Limb (tissue), 2 donors: ENCODE measurements around the gene OR9Q1.
"Not testable (repeated sequence)": the region's sequence is repeated elsewhere in the genome, so short reads cannot be mapped to it uniquely, and the experiment has no call there.

Experiments used
- DNase-seq, 2 donors: peaks; one replicate each; pipeline ENCODE4 v3.0.0-alpha.2; 2016; ENCODE audit errors: extremely low spot score in 2 of 2

OR9Q1 gene

GRCh38 chr11:58133309-58134076, 109.8 kb downstream of the OR9Q1 start:
- no peak for DNase-seq

DNA sequence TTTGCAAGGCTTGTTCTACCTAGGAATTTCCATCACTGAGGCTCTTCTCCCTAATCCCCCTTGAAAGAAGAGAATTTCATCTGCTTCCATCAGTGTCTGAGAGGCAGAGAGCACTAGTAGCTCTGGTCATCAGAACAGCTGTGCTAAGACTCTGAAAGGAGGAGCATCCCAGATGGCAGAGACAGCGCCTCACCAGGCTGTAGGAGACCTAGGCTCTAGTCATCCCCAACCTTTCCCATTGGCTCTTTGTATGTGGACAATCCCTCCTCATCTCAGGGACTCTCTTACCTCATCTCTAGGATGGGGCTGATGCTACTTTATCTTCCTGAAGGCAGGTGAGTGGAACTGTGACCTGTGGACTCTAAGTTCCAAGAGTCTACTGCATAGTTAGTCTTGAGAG, 110.5 kb downstream of the OR9Q1 start:
- DNase-seq = no peak

- no peak for DNase-seq
These were observed 111.5 kb downstream of the OR9Q1 start for GRCh38 chr11:58135171-58135570.

DNA sequence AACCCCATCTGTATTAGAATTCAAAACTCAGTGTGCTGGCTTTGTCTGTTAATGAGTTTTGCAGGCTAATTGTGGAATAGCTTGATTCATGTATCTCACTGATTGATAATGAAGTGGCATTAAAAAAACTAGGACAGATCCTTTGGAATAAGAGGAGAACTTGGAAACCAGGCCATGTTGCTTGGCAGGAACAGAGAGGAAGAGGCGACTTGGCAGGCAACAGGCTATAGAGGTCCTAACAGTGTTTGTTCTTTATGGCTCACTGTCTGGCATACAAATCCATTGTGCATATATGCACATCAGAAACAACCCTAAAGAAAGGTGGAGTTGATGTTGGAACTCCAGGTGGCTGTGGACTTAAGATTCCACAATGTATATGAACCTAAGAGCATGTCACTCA, 119.1 kb downstream of the OR9Q1 start:
- no peak for DNase-seq

DNA sequence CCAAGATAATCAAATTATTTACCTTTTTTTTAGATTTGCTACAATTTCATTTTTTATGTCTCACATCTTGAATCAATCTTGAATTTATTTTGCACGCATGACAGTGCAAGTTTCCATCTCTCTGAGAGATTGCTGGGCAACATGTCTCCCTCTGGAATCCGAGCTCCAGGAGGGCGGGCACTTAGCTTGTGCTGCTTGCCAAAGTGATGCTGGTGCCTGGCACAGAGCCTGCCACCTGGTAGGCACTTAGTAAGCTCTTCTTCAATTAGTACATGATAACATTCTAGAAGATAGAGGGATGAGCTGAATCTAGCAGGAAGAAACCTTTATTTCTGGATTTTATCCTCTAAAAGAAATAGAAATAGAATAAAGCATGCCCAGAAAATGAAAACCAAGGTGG, 129.1 kb downstream of the OR9Q1 start:
- DNase-seq = no peak

- no peak for DNase-seq
These were observed 140.7 kb downstream of the OR9Q1 start for GRCh38 chr11:58164389-58164788.

- no peak for DNase-seq
These were observed 141.3 kb downstream of the OR9Q1 start for GRCh38 chr11:58164990-58165389.

GRCh38 chr11:58165504-58166106, 141.9 kb downstream of the OR9Q1 start:
- no peak for DNase-seq

DNA sequence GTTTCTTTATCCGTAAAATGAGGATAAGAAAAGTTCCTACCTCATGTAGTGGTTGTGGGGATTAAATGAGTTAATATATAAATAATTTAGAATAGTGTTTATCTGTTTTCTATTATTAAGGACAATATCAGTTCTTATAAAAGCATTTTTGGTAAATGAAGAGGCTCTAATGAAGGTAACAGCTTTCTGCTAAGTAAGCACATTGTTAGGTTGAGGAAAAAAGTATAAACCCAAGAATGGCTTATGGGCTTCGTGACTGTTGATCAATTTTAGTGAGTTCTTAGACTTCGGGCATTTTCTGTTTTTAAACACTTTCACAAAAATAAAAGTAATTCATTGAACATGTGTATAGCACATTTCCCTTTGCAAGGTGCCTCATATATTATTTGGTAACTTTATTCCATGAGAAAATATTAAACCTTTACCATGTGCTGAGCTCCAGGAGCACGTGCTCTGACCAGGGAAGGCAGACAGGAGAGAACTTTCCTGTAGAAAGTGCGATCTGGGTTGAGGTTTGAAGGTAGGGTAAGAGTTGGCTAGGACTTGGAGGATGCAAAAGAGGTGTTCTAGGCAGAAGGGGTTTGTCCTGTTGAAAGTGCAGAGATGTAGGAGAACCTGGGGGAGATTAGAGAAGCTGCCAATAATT, 153.9 kb downstream of the OR9Q1 start:
- no peak for DNase-seq

DNA sequence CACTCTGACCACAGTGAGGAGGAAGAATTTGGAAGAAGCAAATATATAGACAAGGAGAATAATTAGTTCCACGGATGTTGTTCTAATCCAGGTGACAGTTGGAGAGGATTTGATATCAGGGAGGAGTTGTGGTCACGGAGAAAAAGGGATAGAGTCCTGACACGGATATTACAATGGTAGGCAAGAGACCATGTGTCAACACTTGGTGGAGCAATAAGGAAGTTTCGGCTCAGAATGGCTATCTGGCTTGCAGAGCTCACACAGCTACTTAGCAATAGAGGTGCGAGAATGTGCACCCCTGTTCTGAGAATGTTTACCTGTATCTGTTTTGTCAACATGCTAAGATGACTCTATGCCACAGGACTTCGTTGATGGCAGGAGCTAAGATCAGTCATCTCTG, 154.8 kb downstream of the OR9Q1 start:
- no peak for DNase-seq

GRCh38 chr11:58179648-58180047, 156.0 kb downstream of the OR9Q1 start:
- no peak for DNase-seq

DNA sequence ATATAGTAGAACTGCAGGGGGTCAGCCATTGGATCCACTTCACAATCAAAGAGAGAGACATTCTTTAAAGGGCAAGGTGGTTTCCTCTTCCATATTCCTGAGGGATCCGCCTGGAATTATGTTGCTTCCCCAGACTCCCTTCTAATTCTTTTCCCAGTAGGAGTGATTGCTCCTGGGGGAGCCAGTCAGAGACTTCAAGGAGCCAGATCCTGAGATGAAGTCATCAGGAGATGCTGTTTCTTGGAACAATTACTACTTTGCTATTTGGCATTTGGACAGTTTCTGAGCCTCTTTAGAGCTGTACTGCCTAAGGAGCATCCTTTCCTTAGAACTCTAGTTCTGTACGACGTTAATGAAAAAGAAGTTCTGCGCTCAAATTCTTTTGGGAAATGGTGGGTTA, 163.3 kb downstream of the OR9Q1 start:
- DNase-seq = no peak

DNA sequence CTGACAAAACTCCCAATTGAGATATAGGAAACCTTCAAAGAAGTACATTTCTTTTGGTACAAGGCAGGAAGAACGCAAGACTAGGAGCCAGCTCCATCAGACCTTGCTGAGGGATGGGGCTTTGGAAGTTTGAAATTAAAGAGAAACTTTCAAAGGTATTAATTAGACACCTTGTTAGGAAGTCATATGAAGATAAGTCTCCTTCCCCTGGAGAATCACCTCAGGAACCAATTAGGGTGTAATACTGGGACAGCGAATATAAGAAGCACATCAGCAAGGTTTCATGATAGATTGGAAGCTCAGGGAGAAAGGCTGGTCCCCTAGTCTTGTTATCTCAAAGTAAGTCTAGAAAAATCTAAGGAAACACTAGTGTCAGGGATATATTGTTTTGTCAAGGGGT, 165.1 kb downstream of the OR9Q1 start, which contains the start of gene OR9Q2:
OR9Q2 (plus strand) TSS at position 301 of the 400 bp plus-strand sequence. CDS start 1,421 bp downstream, outside the sequence.
- DNase-seq = no peak

- DNase-seq = no peak
These were observed 168.5 kb downstream of the OR9Q1 start for GRCh38 chr11:58192229-58192628.

GRCh38 chr11:58193391-58193790, 169.7 kb downstream of the OR9Q1 start:
- no peak for DNase-seq

DNA sequence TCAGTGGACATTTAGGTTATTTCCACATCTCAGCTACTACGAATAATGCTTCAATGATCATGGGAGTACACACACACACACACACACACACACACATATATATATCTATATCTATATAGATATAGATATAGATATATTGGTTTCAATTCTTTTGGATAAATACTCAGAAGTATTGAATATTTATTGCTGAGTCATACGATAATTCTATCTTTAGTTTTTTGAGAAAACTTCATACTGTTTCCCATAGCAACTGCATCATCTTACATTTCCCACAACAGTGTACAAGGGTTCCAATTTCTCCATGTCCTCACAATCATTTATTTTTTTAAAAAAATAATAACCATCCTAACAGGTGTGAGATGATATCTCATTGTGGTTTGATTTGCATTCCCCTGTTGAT, 172.3 kb downstream of the OR9Q1 start:
- DNase-seq = no peak

DNA sequence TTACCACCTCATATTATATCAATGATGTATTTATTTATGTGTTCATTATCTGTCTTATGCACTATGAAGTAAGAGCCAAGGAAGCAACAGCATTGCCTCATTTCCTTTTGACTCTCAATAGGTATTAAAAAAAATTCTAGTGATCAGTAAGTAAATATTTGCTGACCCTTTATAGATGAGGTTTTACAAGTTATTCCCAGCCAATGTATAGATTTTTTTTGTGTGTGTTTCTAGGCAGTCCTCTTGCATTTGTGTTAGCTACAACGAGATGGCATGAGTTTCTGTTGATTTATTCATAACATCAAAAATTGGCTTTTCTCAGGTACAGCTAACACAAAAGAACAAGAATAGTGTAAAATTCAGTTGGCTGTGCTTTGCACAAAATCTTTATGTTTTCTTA, 175.6 kb downstream of the OR9Q1 start:
- DNase-seq = no peak

GRCh38 chr11:58204042-58204441, 180.4 kb downstream of the OR9Q1 start, which contains the start of gene OR1S2:
OR1S2 (minus strand) TSS chr11:58204142; CDS start chr11:58204142, 0 bp downstream.
- no peak for DNase-seq

- DNase-seq = not testable (repeated sequence)
These were observed 188.7 kb downstream of the OR9Q1 start, which contains the start of gene OR1S1 for GRCh38 chr11:58212420-58212819. OR1S1 (plus strand) TSS chr11:58212720.

- no peak for DNase-seq
These were observed 192.8 kb downstream of the OR9Q1 start for GRCh38 chr11:58216476-58216875.

GRCh38 chr11:58222721-58223120, 199.0 kb downstream of the OR9Q1 start:
- no peak for DNase-seq

- no peak for DNase-seq
These were observed 204.4 kb downstream of the OR9Q1 start for GRCh38 chr11:58227956-58228615.
